Right renal pelvis (tissue), 4 donors: ENCODE data around the gene INCA1. TPM values are rescaled to one million over a fixed set of nuclear protein-coding genes. Genes with fewer than 3 reads are reported as not detected.
A peak's percentile ranks its signal among the peaks of the same experiment; 100 is the strongest.
"Not testable (repeated sequence)": the region's sequence is repeated elsewhere in the genome, so short reads cannot be mapped to it uniquely, and the experiment has no call there.

Source experiments
- DNase-seq, 4 donors: peaks; one replicate each; pipeline ENCODE4 v3.0.0-alpha.2; 2013; ENCODE audit warnings: low read depth in 4 of 4, low spot score in 3 of 4, missing footprints in 1 of 4
- polyA plus RNA-seq, 4 donors: library from polyadenylated mRNA; unstranded; fragments of 120-200 nt; gene quantifications; one replicate each; pipeline ENCODE4 v1.2.1, GENCODE V29; 2013; ENCODE audit not compliant: insufficient read length in 4 of 4

INCA1 gene
- 1 to 10 TPM; 7.9 to 8.6 (median 8.3) TPM for polyA plus RNA-seq

GRCh38 chr17:4997302-4998026 lies at the start of gene INCA1, which contains the start of gene KIF1C:
INCA1 (minus strand) TSS chr17:4997522; CDS start chr17:4994437, 3,085 bp downstream.
KIF1C (plus strand) TSS chr17:4997950; CDS start chr17:5000247, 2,297 bp downstream.
- peak; percentile 78 to 91 (median 84) for DNase-seq

GRCh38 chr17:5045496-5045895 lies 48.2 kb upstream of the INCA1 start:
- DNase-seq, result no peak

- DNase-seq, result no peak
Measured at GRCh38 chr17:5044630-5045029, 47.3 kb upstream of the INCA1 start.

- DNase-seq, result no peak
Measured at GRCh38 chr17:5043524-5043923, 46.2 kb upstream of the INCA1 start.

- no peak for DNase-seq
Measured at GRCh38 chr17:5042157-5043022, 45.1 kb upstream of the INCA1 start.

- DNase-seq, result no peak
Measured at GRCh38 chr17:5035315-5035714, 38.0 kb upstream of the INCA1 start, which contains the start of gene SLC52A1. SLC52A1 (minus strand) TSS chr17:5035426; CDS start chr17:5034606, 820 bp downstream.

GRCh38 chr17:5034651-5035050 lies 37.3 kb upstream of the INCA1 start:
- DNase-seq, result no peak

- no peak for DNase-seq
Measured at GRCh38 chr17:5034063-5034462, 36.7 kb upstream of the INCA1 start.

GRCh38 chr17:5033352-5034015 lies 36.2 kb upstream of the INCA1 start:
- no peak for DNase-seq

- no peak for DNase-seq
Measured at GRCh38 chr17:5032865-5033264, 35.5 kb upstream of the INCA1 start.

- peak; percentile 74 to 86 (median 81) for DNase-seq
Measured at GRCh38 chr17:5031365-5032082, 34.2 kb upstream of the INCA1 start.

- DNase-seq, result not testable (repeated sequence)
Measured at GRCh38 chr17:5030168-5030567, 32.8 kb upstream of the INCA1 start.

- DNase-seq, result no peak
Measured at GRCh38 chr17:5027916-5028315, 30.6 kb upstream of the INCA1 start.

- no peak for DNase-seq
Measured at GRCh38 chr17:5027299-5027698, 30.0 kb upstream of the INCA1 start.

- DNase-seq, result no peak
Measured at GRCh38 chr17:5024604-5025003, 27.3 kb upstream of the INCA1 start.

GRCh38 chr17:5023588-5024147 lies 26.3 kb upstream of the INCA1 start:
- DNase-seq, result no peak

GRCh38 chr17:5022171-5022711 lies 24.9 kb upstream of the INCA1 start:
- no peak for DNase-seq

- no peak for DNase-seq
Measured at GRCh38 chr17:5020502-5021023, 23.2 kb upstream of the INCA1 start.

- no peak for DNase-seq
Measured at GRCh38 chr17:5019475-5019956, 22.2 kb upstream of the INCA1 start.
